ENCODE measurements around the gene DMXL2. TPM values are rescaled to one million over a fixed set of nuclear protein-coding genes. Genes with fewer than 3 reads are reported as not detected.
A peak's percentile ranks its signal among the peaks of the same experiment; 100 is the strongest.

Gene DMXL2
- total and polyA plus RNA-seq, 3 donors from 2014 or later = 54.5 to 81.3 (median 64.4) TPM

GRCh38 chr15:51558876-51559275, 63.7 kb downstream of the DMXL2 start:
- no peaks in the 10 kb centered on the region for H3K36me3 ChIP-seq (ENCODE audit: low read depth, missing control alignments)
- no peaks in the 10 kb centered on the region for H3K4me1 ChIP-seq
- no peaks in the 10 kb centered on the region for H3K9me3 ChIP-seq
- no peaks in the 10 kb centered on the region for H3K27me3 ChIP-seq
- TF ChIP-seq POLR2A (IDR thresholded peaks at IDR 0.05) (no peak), CTCF (IDR thresholded peaks at IDR 0.05) (no peak)
- intact Hi-C loops (cut with DNase I; ENCODE audit: low total_unique reads) = no loop called here
- no peak overlapping the region for H3K4me3 ChIP-seq
- whole genome bisulfite sequencing, 2 donors = 87 to 88% methylated on average over 3 of the region's 3 CpGs
- no peak overlapping the region for H3K27ac ChIP-seq
- DNase-seq = no peak

GRCh38 chr15:51558411-51558810, 64.2 kb downstream of the DMXL2 start:
- TF ChIP-seq POLR2A (IDR thresholded peaks at IDR 0.05) = no peak
- no peak for TF ChIP-seq CTCF (IDR thresholded peaks at IDR 0.05)
- intact Hi-C loops (cut with DNase I; ENCODE audit: low total_unique reads) = no loop called here
- Histone ChIP-seq H3K9me3 (no peaks in the 10 kb centered on the region), H3K4me3 (no peak overlapping the region), H3K36me3 (ENCODE audit: low read depth, missing control alignments) (no peaks in the 10 kb centered on the region), H3K4me1 (no peaks in the 10 kb centered on the region), H3K27ac (no peak overlapping the region), H3K27me3 (no peaks in the 10 kb centered on the region)
- no peak for DNase-seq
- WGBS, 2 donors = 72 to 82% methylated on average over 3 of the region's 3 CpGs

GRCh38 chr15:51550841-51551240, 71.7 kb downstream of the DMXL2 start:
- no peaks in the 10 kb centered on the region for H3K9me3 ChIP-seq
- H3K4me3 ChIP-seq = no peak overlapping the region
- no peaks in the 10 kb centered on the region for H3K4me1 ChIP-seq
- no peaks in the 10 kb centered on the region for H3K36me3 ChIP-seq (ENCODE audit: low read depth, missing control alignments)
- DNase-seq = no peak
- H3K27ac ChIP-seq = no peak overlapping the region
- 73 to 74% methylated on average over 2 of the region's 2 CpGs for WGBS, 2 donors
- H3K27me3 ChIP-seq = no peaks in the 10 kb centered on the region
- TF ChIP-seq CTCF (IDR thresholded peaks at IDR 0.05) = no peak
- no peak for TF ChIP-seq POLR2A (IDR thresholded peaks at IDR 0.05)
- intact Hi-C loops (cut with DNase I; ENCODE audit: low total_unique reads) = no loop called here

GRCh38 chr15:51547656-51548055, 74.9 kb downstream of the DMXL2 start:
- H3K36me3 ChIP-seq (ENCODE audit: low read depth, missing control alignments) = no peaks in the 10 kb centered on the region
- intact Hi-C loops (cut with DNase I; ENCODE audit: low total_unique reads) = no loop called here
- no peaks in the 10 kb centered on the region for H3K9me3 ChIP-seq
- no peak for DNase-seq
- no peak overlapping the region for H3K27ac ChIP-seq
- TF ChIP-seq CTCF (IDR thresholded peaks at IDR 0.05) = no peak
- no peak for TF ChIP-seq POLR2A (IDR thresholded peaks at IDR 0.05)
- no peaks in the 10 kb centered on the region for H3K4me1 ChIP-seq
- H3K4me3 ChIP-seq = no peak overlapping the region
- 90 to 92% methylated on average over 2 of the region's 2 CpGs for WGBS, 2 donors
- H3K27me3 ChIP-seq = no peaks in the 10 kb centered on the region

GRCh38 chr15:51536965-51537574, 85.5 kb downstream of the DMXL2 start:
- H3K4me1 ChIP-seq = no peaks in the 10 kb centered on the region
- no peak overlapping the region for H3K27ac ChIP-seq
- DNase-seq = no peak
- intact Hi-C loops (cut with DNase I; ENCODE audit: low total_unique reads) = no loop called here
- WGBS, 2 donors = 53 to 56% methylated on average over 1 of the region's 1 CpG
- H3K36me3 ChIP-seq (ENCODE audit: low read depth, missing control alignments) = no peaks in the 10 kb centered on the region
- H3K27me3 ChIP-seq = no peaks in the 10 kb centered on the region
- no peak overlapping the region for H3K4me3 ChIP-seq
- TF ChIP-seq CTCF (IDR thresholded peaks at IDR 0.05) = peak in 2 of 3 experiments; percentile 25 to 55
- TF ChIP-seq POLR2A (IDR thresholded peaks at IDR 0.05) = no peak
- no peaks in the 10 kb centered on the region for H3K9me3 ChIP-seq
